ENCODE measurements around the gene KCNJ15. TPM values are rescaled to one million over a fixed set of nuclear protein-coding genes. Genes with fewer than 3 reads are reported as not detected.

The KCNJ15 gene
- total and polyA plus RNA-seq, 2 of the 8 experiments (the other 6 are each of a cell fraction or from before 2014, with no cell fraction given), result under 0.01 TPM; not detected in 1

DNA sequence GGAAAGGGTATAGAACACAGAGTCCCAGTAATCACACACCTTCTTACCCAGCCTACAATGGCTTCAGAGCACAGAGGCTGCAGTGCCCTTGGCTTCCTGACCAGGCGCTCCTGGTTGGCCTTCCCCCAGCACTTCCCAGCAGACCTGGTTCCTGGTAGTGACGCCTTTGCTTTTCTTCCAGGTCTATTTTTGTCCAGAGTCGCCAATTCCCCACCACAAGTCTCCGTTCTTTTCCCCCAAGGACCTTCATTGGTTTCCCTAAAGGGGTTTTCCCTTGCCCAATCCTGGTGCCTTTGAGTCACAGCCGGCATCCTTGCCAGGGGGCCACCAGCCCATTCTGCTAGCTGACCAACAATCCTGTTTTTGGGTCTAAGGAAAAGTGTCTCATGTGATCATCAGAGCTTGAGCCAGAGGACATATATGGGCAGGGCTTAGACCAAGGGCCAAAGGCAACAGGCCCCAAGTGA lies 84.8 kb downstream of the KCNJ15 start:
- Histone ChIP-seq H2BK20ac (ENCODE audit: low read length) (no peak overlapping the region), H2BK12ac (ENCODE audit: low read depth, low read length) (no peak overlapping the region), H2BK15ac (ENCODE audit: low read length) (no peak overlapping the region), H3K4me3 (ENCODE audit: extremely low read depth in 1 of 4, insufficient read depth in 2 of 4, low read depth in 3 of 4, low read length in 4 of 4) (no peak overlapping the region), H3K4me2 (ENCODE audit: insufficient read depth in 1 of 2, low read depth in 2 of 2, low read length in 2 of 2) (no peak overlapping the region), H3K14ac (ENCODE audit: insufficient read length) (no peak overlapping the region), H4K5ac (ENCODE audit: insufficient read length, low read depth, low read length) (no peak overlapping the region), H3K23ac (ENCODE audit: insufficient read length) (no peak overlapping the region), H3K18ac (ENCODE audit: extremely low read depth, low read length) (no peak overlapping the region), H2BK5ac (ENCODE audit: low read depth, low read length) (no peak overlapping the region), H3K79me2 (ENCODE audit: control insufficient read depth in 1 of 2, insufficient read depth in 2 of 2, low read length in 2 of 2) (no peaks in the 10 kb centered on the region), H3K9me3 (ENCODE audit: insufficient read depth in 2 of 2, low read depth in 1 of 2, low read length in 1 of 2) (no peaks in the 10 kb centered on the region), H3K27me3 (replicated peaks in 1 of 4; ENCODE audit: control insufficient read depth in 3 of 4, extremely low read depth in 1 of 4, insufficient read depth in 3 of 4, low read length in 3 of 4) (no peaks in the 10 kb centered on the region), H4K91ac (replicated peaks; ENCODE audit: insufficient read length, low read length) (no peak overlapping the region), H2BK120ac (replicated peaks; ENCODE audit: low read depth, low read length) (no peak overlapping the region), H3K27ac (ENCODE audit: low read depth, low read length) (no peak overlapping the region), H3K4me1 (replicated peaks in 1 of 4; ENCODE audit: control insufficient read depth in 3 of 4, insufficient read depth in 4 of 4, low read length in 3 of 4) (no peaks in the 10 kb centered on the region), H3K36me3 (ENCODE audit: control insufficient read depth in 2 of 4, insufficient read depth in 4 of 4, low read length in 3 of 4) (no peaks in the 10 kb centered on the region), H4K20me1 (replicated peaks in 1 of 2; ENCODE audit: control insufficient read depth in 1 of 2, insufficient read depth in 2 of 2, low read length in 2 of 2) (no peaks in the 10 kb centered on the region), H3K4ac (replicated peaks; ENCODE audit: insufficient read length, low read depth, low read length) (no peak overlapping the region), H2AK5ac (ENCODE audit: low read depth, low read length) (no peak overlapping the region), H4K8ac (ENCODE audit: extremely low read depth, insufficient read depth, low read length) (no peak overlapping the region; the same call in 1 of the 2 replicates), H3K23me2 (ENCODE audit: low read depth, low read length) (no peaks in the 10 kb centered on the region), H3K79me1 (ENCODE audit: low read depth, low read length) (no peaks in the 10 kb centered on the region), H3K9ac (replicated peaks in 1 of 4; ENCODE audit: extremely low read depth in 1 of 4, low read depth in 3 of 4, low read length in 3 of 4) (no peak overlapping the region), H2AFZ (ENCODE audit: low read length) (no peak overlapping the region), H3K56ac (replicated peaks; ENCODE audit: insufficient read length, low read depth, low read length) (no peak overlapping the region)
- DNase-seq (ENCODE audit: low read depth in 1 of 2, low spot score in 2 of 2) (no peak), FAIRE-seq (no peak)
- WGBS, 2 experiments (ENCODE audit: extremely low coverage in 1 of 2, insufficient coverage in 1 of 2, insufficient read length in 1 of 2, insufficient replicate concordance in 2 of 2, low coverage in 1 of 2, low lambda C conversion rate in 2 of 2, missing lambda C conversion rate in 1 of 2), result 92% methylated on average over 5 of the region's 5 CpGs; no CpG with 5 or more reads in 1 of the 2 experiments
- ChIA-PET CTCF (ENCODE audit: partially characterized antibody) (interaction anchor here (3.0 kb wide), 1 partner anchor 11 kb away, joined by 18 read pairs; no protein-coding TSS in a partner anchor), POLR2A (ENCODE audit: partially characterized antibody) (no interaction called here)
- TF ChIP-seq SIN3A (conservative IDR thresholded peaks at IDR 0.05 in 1 of 2, IDR thresholded peaks at IDR 0.05 in 1 of 2; ENCODE audit: low read depth in 1 of 2, low read length in 2 of 2) (no peak), NANOG (IDR thresholded peaks at IDR 0.05; ENCODE audit: insufficient read depth, low read depth, low read length, poor library complexity, severe bottlenecking) (no peak), POU5F1 (IDR thresholded peaks at IDR 0.05; ENCODE audit: low read depth, low read length) (no peak), GTF2F1 (IDR thresholded peaks at IDR 0.05; ENCODE audit: borderline replicate concordance, low read depth, low read length) (no peak), FOSL1 (IDR thresholded peaks at IDR 0.05; ENCODE audit: insufficient read depth, low read depth, low read length) (no peak), YY1 (IDR thresholded peaks at IDR 0.05; ENCODE audit: low read depth, low read length) (no peak), POLR2AphosphoS5 (IDR thresholded peaks at IDR 0.05; ENCODE audit: low read depth, low read length) (no peak), NRF1 (IDR thresholded peaks at IDR 0.05; ENCODE audit: low read depth, low read length) (no peak), RAD21 (IDR thresholded peaks at IDR 0.05 in 1 of 2, conservative IDR thresholded peaks at IDR 0.05 in 1 of 2; ENCODE audit: low read depth in 2 of 2, low read length in 2 of 2) (no peak), SP2 (IDR thresholded peaks at IDR 0.05; ENCODE audit: low read length) (no peak), GABPA (IDR thresholded peaks at IDR 0.05; ENCODE audit: borderline replicate concordance, insufficient read depth, low read length) (no peak), SRF (IDR thresholded peaks at IDR 0.05; ENCODE audit: low read depth, low read length) (no peak), SP4 (IDR thresholded peaks at IDR 0.05; ENCODE audit: low read length) (no peak), RBBP5 (IDR thresholded peaks at IDR 0.05; ENCODE audit: borderline replicate concordance, low read depth, low read length) (no peak)

All from H1 (cell line).